Measurements from ENCODE around the gene ITGA5. TPM values are rescaled to one million over a fixed set of nuclear protein-coding genes. Genes with fewer than 3 reads are reported as not detected.

ITGA5 gene
- total and polyA plus RNA-seq, 9 donors, result 32.6 to 100.0 (median 41.5) TPM

- DNase-seq, result no peak
- no peaks in the 10 kb centered on the region for H3K9me3 ChIP-seq
- no peaks in the 10 kb centered on the region for H3K36me3 ChIP-seq
- intact Hi-C loops (cut with DNase I), result loop anchor here in 2 of 4 donors (5.0 kb wide), 2 partner anchors 36 to 41 kb away; no protein-coding TSS in a partner anchor
- no peak overlapping the region for H3K4me3 ChIP-seq
- no peaks in the 10 kb centered on the region for H3K27me3 ChIP-seq
- H3K4me1 ChIP-seq (ENCODE audit: insufficient read depth), result no peaks in the 10 kb centered on the region
- WGBS, 3 donors, result 82 to 91% (median 87%) methylated on average over 2 of the region's 2 CpGs
- H3K27ac ChIP-seq, result no peak overlapping the region
- TF ChIP-seq CTCF (IDR thresholded peaks at IDR 0.05) (no peak), EP300 (IDR thresholded peaks at IDR 0.05) (no peak), POLR2A (IDR thresholded peaks at IDR 0.05) (no peak)
Observed at GRCh38 chr12:54401119-54401518, 17.9 kb downstream of the ITGA5 start.

GRCh38 chr12:54398995-54399793 lies 19.9 kb downstream of the ITGA5 start:
- Histone ChIP-seq H3K27me3 (no peaks in the 10 kb centered on the region), H3K27ac (no peak overlapping the region), H3K36me3 (no peaks in the 10 kb centered on the region), H3K9me3 (no peaks in the 10 kb centered on the region), H3K4me3 (no peak overlapping the region), H3K4me1 (ENCODE audit: insufficient read depth) (no peaks in the 10 kb centered on the region)
- WGBS, 3 donors, result 70 to 75% (median 73%) methylated on average over 8 of the region's 8 CpGs
- DNase-seq, result peak; percentile 78 to 92 (median 89)
- TF ChIP-seq CTCF (IDR thresholded peaks at IDR 0.05) (peak; percentile 90 to 96 (median 95)), POLR2A (IDR thresholded peaks at IDR 0.05) (peak; percentile 27), EP300 (IDR thresholded peaks at IDR 0.05) (no peak)
- intact Hi-C loops (cut with DNase I), result loop anchor here in 2 of 4 donors (1.0 to 5.0 kb wide), 2 partner anchors 38 to 40 kb away; no protein-coding TSS in a partner anchor

- WGBS, 3 donors, result 92 to 95% (median 94%) methylated on average over 2 of the region's 2 CpGs
- no peaks in the 10 kb centered on the region for H3K27me3 ChIP-seq
- no peaks in the 10 kb centered on the region for H3K4me1 ChIP-seq (ENCODE audit: insufficient read depth)
- intact Hi-C loops (cut with DNase I), result loop anchor here in 1 of 4 donors (5.0 kb wide), 1 partner anchor 39 kb away; no protein-coding TSS in a partner anchor
- no peaks in the 10 kb centered on the region for H3K9me3 ChIP-seq
- H3K4me3 ChIP-seq, result no peak overlapping the region
- no peaks in the 10 kb centered on the region for H3K36me3 ChIP-seq
- no peak overlapping the region for H3K27ac ChIP-seq
- DNase-seq, result no peak
- no peak for TF ChIP-seq CTCF (IDR thresholded peaks at IDR 0.05)
- TF ChIP-seq EP300 (IDR thresholded peaks at IDR 0.05), result no peak
- TF ChIP-seq POLR2A (IDR thresholded peaks at IDR 0.05), result no peak
Observed at GRCh38 chr12:54398218-54398617, 20.8 kb downstream of the ITGA5 start.

GRCh38 chr12:54397157-54397556 lies 21.9 kb downstream of the ITGA5 start:
- no peak for DNase-seq
- no peak overlapping the region for H3K4me3 ChIP-seq
- H3K36me3 ChIP-seq, result no peaks in the 10 kb centered on the region
- no peaks in the 10 kb centered on the region for H3K9me3 ChIP-seq
- WGBS, 3 donors, result 87 to 95% (median 91%) methylated on average over 1 of the region's 1 CpG
- no peaks in the 10 kb centered on the region for H3K4me1 ChIP-seq (ENCODE audit: insufficient read depth)
- H3K27me3 ChIP-seq, result no peaks in the 10 kb centered on the region
- no peak overlapping the region for H3K27ac ChIP-seq
- intact Hi-C loops (cut with DNase I), result loop anchor here in 1 of 4 donors (5.0 kb wide), 1 partner anchor 40 kb away; no protein-coding TSS in a partner anchor
- TF ChIP-seq POLR2A (IDR thresholded peaks at IDR 0.05) (no peak), EP300 (IDR thresholded peaks at IDR 0.05) (no peak)

GRCh38 chr12:54395545-54395944 lies 23.5 kb downstream of the ITGA5 start:
- Histone ChIP-seq H3K27me3 (no peaks in the 10 kb centered on the region), H3K4me1 (ENCODE audit: insufficient read depth) (peaks cover 2% of the 10 kb centered on the region), H3K4me3 (no peak overlapping the region), H3K36me3 (no peaks in the 10 kb centered on the region), H3K27ac (no peak overlapping the region), H3K9me3 (no peaks in the 10 kb centered on the region)
- no peak for TF ChIP-seq POLR2A (IDR thresholded peaks at IDR 0.05)
- no peak for TF ChIP-seq EP300 (IDR thresholded peaks at IDR 0.05)
- no peak for TF ChIP-seq CTCF (IDR thresholded peaks at IDR 0.05)
- intact Hi-C loops (cut with DNase I), result loop anchor here in 1 of 4 donors (5.0 kb wide), 1 partner anchor 42 kb away; no protein-coding TSS in a partner anchor
- DNase-seq, result no peak
